HG02885 (cell line): ENCODE results near the gene NFS1.
"Not testable (repeated sequence)": the region's sequence is repeated elsewhere in the genome, so short reads cannot be mapped to it uniquely, and the experiment has no call there.

Experiments used
- ATAC-seq: cut with Tn5 transposase; IDR thresholded peaks from one replicate; pipeline ENCODE4 v1.9.1; 2021; ENCODE audit warnings: mild to moderate bottlenecking; ENCODE audit not compliant: unreplicated experiment, poor library complexity

The NFS1 gene

DNA sequence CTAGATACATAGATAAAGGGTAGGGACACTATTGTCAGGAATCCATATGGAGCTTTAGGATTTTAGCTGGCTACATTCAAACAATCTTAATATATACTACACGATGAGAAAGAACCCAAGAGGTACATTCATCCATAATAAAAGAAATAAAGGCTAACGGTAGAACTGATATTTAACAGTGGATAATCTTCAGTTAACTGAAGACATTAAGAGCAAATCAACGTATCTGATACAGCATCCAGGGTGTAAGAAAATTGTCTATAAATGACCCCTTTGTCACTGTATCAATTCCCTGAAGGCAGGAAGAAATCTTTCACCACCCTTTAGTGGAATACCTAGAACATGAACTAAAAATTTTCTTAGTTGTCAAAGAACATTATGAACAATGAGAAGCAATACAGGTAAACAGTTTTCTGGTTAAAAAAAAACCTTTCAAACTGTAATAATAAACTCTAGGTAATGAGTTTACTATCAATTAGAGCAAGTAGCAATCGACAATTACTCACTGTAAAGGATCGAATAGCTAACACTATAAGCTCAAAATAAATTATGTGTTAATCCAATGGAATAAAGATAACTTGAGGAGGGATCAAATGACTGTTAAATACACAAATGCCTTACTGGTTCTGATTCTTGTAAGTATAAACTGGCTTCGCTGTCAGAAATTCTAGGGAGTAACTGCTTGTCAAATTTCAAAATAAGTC, 11.9 kb upstream of the NFS1 start:
- no peak for ATAC-seq

DNA sequence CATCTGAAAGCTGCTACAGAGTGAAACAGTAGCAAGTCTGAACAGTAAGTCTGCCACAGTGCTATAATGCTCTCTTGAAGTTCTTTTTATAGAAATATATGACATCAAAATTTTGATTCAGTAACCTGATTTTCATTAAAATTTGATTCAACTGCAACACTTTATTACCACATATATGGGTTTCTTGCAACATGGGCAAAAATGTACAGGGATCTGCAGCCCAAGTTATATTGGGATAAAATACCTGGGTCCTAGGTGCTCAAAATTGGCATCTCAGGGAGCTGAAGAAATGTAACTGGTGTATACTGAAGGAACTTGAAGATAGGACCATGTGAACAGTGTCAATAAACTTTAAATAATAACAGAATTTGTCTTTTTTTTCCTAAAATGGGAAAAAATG, 10.9 kb upstream of the NFS1 start:
- ATAC-seq = no peak

DNA sequence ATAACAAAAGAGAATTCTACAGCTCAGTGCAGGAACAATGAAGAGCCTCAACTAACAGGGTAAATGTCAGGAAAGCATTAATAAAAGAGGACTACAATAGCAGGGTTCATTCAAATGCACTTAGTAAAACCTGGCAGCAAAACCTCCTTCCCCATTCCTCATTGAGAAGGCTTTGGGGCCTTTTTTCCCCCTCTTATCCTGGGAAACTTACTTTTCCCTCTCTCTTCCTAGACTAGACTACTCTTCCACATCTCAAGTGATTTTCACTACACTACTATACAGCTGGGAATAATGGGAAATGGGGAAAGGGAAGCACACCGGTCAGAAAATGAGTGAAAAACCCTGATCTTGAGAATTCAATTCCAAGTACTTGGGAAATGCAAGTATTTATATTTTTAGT, 10.1 kb upstream of the NFS1 start:
- ATAC-seq = no peak

DNA sequence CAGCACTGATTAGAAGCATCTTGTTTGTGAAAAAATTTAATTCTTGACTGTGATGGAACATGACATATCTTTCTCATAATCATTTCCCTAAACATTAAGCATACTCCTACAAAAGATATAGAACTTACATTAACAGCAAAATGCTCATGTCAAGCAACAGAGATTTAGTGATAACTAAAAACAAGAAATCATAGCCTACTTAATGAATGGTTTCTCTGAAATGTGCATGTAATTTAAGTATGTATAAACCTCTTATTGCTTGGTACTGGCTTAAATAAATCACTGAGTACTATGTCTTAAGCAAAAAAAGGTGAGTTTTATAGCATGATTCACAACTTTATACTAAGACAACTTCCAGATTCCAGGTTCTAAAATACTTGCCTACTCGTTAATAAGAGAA, 9.3 kb upstream of the NFS1 start:
- ATAC-seq = no peak

DNA sequence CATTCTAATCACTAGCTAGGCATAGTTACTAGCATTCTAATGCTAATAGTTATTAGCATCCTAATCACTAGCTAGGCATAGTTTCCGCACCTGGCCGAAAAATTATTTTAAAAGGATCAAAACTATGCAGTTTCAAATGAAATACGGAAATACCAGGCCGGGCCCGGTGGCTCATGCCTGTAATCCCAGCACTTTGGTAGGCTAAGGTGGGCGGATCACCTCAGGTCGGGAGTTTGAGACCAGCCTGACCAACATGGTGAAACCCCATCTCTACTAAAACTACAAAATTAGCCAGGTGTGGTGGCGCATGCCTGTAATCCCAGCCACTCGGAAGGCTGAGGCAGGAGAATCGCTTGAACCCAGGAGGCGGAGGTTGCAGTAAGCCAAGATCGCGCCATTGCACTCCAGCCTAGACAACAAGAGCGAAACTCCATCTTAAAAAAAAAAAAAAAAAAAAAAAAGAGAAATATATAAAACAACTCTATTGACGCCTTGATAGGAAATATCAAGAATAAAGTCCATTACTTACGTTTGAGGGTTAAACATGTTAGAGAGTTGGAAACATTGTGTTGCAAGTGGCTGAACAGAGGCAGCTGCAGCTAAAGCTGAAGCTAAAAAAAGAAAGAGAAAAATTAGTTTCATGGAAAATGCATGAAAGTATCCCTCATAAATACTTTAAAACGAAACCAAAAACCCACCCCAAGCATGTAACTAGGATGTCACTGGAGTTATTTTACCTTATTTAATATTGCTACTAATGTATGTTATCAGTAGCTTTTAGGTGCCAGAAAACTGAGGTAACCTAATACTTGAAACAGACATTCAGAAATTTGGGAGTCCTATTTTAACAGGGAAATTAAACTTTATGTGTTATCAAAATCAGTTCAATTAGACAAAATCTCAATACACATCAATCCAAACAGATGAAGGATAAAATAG, 7.7 kb upstream of the NFS1 start:
- not testable (repeated sequence) for ATAC-seq

DNA sequence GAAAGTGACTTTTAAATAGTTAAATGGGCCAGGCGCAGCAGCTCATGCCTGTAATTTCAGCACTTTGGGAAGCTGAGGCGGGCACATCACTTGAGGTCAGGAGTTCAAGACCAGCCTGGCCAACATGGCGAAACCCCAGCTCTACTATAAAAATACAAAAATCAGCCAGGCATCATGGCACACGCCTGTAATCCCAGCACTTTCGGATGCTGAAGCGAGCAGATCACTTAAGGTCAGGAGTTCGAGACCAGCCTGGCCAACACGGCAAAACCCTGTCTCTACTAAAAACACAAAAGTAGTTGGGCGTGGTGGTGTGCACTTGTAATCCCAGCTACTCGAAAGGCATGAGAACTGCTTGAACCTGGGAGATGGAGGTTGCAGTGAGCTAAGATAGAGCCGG, 6.7 kb upstream of the NFS1 start:
- not testable (repeated sequence) for ATAC-seq

DNA sequence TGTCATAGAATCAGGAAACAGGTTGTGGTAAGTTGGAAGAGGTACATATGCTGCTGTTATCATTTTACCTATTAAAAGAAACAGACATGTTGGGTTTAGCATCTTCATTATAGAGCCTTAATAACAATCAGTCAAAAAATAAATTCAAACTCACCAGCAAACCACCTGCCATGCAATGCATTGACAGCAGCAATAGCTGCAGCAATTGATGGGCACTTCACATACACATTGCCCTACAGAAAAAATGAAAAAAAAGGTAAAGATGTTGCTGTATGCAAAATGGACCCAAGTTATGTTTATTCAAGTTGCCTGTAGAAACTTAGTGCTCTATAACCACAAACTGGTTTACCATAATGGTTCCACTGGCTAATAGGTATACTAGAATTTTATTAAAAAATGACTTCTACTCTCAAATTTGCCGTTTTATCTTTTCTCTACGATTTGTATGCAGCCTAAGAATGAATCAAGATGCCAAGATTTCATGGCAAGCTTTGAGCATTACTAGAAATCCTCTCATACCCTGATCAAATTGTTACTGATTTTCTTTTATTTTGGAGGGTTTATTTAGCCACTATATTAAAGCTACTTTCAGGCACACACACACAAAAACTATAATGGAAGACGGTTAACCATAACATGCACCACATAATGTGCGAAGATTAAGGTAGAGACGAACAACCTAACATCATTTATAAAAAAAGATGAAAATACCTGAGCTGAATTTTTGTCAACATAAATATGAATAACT, 5.5 kb upstream of the NFS1 start:
- no peak for ATAC-seq

DNA sequence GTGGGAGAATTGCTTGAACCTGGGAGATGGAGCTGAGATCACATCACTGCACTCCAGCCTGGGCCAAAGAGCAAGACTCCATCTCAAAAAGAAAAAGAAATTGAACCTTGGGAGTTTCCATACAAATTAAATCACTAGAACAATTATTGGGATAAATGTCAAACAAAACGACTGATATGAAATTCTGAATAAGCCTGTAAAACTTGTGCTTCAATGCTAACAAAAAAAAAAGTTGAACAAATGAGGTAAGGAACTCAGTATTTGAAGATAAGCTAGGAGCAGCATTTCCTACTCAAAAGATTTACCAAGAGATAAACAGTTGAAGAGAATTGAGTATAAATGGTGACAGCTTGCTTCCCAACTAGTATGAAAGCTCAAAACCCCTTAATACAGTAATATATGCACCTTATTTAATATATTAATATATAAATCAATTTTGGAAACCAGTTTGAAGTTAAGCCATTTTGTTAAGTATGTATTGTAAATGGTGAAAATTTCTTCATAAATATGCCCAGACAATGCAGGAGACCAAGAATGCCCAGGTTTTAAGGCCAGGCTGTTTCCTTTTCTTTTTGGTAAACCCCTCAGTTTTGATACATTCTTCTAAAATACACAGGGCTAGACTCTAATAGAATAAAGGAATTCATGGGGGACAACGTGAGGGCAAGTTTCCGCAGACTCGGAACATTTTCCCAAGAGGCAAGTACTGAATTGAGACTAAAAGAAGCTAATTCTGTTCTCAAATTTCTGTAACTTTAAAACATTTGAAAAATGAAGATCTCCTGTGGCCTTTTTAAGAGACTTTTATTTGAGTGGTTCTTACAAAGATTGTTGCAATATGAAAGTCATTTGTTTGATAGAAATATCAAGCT, 3.9 kb upstream of the NFS1 start:
- ATAC-seq = no peak

DNA sequence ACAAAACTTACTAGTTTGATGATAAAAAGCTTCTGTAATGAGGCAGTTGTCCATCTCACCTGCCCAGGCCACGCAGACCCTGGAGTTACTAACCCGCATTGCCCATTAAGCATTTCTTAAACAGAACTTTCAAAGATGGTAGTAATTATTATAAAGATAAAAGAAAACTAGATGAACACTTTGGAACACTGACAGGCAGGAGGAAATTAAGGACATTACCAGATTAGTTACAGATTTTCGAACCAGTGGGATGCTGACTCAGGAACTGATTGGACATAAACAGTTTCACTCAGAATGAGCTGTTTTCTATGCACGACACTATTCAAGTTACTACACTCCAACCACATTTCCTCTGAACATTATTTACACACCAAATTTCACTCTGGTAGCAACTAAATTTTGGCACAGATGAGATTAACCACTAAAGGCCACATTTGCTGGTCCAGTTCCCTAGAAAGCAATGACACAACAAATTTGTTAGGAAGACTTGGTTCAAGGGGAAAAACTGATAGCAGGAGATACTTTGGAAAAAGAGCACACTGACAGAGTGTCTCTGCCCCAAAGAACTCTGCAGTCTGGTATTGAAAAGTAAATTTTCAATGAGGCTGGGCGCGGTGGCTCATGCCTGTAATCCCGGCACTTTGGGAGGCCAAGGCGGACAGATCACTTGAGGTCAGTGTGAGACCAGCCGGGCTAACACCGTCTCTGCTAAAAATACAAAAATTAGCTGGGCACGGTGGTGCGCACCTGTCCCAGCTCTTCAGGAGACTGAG, 3.1 kb upstream of the NFS1 start:
- ATAC-seq = no peak

DNA sequence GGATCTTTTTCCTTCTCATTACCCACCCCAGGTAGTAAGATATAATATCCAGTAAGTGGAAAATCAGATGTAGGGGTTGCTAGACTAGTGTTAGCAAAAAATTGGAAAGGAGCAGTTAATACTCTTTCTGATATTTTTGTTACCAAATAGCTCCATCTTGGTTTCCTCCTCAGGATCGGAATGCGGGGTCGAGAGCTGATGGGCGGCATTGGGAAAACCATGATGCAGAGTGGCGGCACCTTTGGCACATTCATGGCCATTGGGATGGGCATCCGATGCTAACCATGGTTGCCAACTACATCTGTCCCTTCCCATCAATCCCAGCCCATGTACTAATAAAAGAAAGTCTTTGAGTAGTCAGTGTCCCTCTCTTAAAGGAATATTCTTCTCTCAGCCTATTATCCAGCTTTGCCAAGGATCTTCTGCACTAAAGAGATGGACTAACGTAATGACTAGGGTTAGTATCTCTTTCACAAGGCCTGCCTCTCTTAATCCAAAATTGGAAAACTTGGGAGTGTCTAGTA, 1.5 kb upstream of the NFS1 start:
- ATAC-seq = no peak

DNA sequence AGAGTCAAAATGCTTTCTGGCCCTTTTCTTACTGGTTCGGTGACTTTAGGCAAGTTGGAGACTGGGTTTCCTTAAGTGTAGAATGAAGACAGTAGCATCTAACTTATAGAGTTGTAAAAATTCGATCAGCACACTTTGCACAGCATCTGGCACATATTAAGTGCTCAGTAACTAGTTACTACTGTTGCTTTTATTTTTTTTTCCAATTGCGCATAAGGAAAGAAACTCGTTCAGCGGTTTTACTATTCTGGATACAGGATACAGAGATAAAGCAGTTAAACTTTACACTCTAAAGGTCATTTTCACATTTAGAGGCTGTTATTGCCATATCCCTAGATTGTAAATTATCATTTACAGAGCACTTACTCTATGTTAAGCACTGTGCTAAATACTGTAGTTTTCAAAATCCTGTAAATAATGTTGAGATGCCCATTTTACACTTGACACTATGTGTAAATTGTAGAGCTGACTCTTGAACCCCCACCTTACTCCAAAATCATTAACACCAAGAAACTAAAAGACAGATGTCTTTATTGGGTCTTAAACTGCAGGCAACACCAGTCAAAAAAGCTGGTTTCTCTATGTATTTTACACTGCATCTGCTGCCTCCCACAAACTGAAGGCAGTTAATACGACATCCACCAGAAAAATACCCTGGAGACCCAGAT, 939 bp upstream of the NFS1 start:
- ATAC-seq = no peak

DNA sequence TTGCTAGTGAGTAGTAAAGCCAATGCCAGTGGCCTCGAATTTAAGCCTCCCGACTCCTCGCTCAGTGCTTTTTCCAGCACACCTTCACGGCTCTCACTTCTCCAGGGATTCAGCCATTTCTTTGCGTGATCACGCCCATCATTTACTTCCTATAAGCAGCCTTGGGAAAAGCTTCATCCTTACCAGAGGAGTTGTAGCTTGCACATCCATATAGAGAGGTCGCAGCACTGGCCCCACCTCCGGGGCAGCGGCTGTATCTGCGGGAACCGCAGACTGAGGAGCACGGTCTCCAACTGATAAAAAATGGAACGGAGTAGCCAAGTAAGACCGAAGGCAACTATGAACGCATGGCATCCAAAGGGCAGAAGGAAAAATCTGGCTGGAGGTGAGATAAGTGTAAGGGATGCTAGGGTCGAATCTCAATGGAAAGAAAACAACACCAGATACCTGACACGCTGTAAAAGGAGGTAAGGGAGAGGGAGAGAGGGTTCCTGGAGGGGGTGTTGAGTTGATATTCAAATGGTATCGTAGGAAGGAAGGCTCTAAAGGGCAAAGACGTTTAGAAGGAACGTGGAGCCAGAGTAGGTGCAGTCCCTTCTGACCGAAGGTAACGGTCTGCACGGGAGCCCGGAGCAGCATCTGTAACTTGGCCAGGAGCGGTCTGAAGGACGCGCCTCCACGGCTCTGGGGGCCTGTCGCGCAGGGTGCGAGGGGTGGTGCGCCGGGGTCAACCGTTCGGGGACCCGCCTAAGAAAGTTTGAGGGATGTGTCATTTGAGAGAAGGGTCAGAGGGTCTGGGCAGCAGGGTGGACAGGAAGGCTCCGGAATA, 640 bp downstream of the NFS1 start:
- ATAC-seq = no peak

DNA sequence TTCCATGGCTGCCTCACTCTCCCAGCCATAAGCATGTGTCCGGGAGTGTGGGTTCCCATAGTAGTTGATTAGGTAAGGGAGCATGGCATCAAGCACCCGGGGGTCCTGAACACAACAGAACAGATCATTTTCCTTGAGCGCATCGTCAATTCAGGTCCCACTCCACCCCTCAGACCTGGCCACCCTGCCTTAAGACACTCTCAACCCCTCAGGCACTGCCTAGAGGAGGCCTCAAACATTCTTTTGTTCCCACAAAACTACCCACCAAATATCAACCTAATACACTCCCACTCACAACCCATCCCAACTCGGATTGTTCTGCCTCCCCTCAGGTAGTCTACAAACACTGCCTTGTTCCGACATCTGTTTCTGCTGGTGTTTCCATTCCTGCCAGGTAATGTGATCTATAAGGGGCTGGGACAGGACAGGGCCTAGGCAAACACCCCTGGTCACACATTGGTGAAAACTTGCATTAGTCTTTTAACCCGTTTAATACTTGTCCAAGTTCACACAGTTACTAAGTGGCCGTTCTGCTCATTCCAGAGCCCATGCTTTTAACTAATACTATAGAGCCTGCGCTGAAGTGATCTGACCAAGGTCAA, 1.4 kb downstream of the NFS1 start:
- ATAC-seq = no peak

DNA sequence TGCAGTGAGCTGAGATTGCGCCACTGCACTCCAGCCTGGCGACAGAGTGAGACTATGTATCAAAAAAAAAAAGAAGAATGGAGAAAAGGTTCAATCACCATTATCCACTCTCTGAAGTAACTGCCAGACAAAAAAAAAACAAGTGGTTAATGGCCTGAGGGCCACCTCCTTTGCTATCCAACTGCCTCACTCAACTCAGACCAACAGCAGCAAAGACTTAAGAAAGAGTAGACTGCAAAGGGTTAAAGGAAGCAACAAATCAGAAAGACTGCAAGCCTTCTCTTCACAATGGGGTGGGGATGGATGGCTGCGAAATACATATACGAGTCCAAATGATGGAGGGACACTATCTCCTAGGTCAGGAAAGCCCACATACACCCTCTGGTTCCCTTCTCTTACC, 3.2 kb downstream of the NFS1 start:
- ATAC-seq = no peak

DNA sequence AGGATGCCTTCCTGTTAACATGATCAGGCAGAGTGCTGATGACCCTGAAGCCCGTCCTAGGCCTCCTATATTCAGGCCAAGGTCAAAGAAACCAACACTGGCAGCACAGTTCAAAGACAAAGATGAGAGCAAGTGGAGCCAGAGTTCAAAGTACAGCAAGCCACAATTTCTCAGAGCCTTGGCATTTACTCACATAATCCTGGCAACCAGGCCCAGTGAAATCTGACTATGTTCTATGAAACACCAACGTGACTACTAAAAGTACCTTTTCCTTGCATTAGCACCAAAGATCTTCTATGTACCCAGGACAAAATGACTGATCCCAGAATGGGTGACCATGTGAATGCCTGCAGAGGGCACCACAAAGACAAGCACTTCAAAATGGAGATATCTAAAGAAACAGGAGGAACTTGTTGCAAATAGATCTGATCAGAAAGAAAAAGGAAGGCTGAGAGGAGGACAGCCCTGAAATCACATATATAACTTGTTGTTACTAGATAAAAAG, 3.9 kb downstream of the NFS1 start:
- ATAC-seq = no peak

DNA sequence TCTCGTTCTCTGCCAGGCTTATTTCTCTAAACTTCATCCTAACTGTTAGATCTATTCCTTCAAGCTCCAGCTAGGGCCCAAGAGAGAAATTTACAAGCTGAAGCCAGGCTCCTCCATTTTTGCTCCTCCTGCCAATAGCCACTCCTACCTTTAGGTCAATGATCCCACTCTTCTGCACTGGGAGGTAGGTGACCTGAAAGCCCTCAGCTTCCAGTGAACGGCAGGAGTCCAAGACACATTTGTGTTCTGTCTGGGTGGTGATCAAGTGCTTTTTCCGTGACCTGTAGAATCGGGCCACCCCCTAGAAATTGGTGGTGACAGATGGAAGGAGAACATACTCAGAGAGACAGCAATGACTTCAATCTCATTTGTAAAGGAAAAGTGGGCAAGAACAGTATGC, 8.9 kb downstream of the NFS1 start:
- ATAC-seq = no peak

DNA sequence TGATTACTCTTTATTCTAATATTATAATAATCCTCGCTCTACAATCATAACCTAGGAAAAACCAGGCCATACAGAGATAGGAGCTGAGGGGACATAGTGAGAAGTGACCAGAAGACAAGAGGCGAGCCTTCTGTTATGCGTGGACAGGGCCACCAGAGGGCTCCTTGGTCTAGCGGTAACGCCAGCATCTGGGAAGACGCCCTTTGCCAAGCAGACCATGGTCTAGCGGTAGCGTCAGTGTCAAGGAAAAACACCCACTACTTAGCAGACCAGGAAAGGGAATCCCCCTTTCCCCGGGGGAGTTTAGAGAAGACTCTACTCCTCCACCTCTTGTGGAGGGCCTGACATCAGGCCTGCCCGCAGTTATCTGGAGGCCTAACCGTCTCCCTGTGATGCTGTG, 12.3 kb downstream of the NFS1 start:
- not testable (repeated sequence) for ATAC-seq
